Measurements from ENCODE around the gene DDX1. TPM values are rescaled to one million over a fixed set of nuclear protein-coding genes. Genes with fewer than 3 reads are reported as not detected.

DDX1 gene
- total RNA-seq, 1 experiment from 2014 or later, result 53.1 TPM

GRCh38 chr2:15645720-15646385 lies 54.2 kb downstream of the DDX1 start:
- DNase-seq (ENCODE audit: low spot score), result no peak

- no peak for DNase-seq (ENCODE audit: low spot score)
Measured at GRCh38 chr2:15646661-15647060, 55.0 kb downstream of the DDX1 start.

- DNase-seq (ENCODE audit: low spot score), result no peak
Measured at GRCh38 chr2:15647622-15648590, 56.2 kb downstream of the DDX1 start.

GRCh38 chr2:15648593-15649525 lies 57.2 kb downstream of the DDX1 start:
- no peak for DNase-seq (ENCODE audit: low spot score)

- no peak for DNase-seq (ENCODE audit: low spot score)
Measured at GRCh38 chr2:15649561-15650255, 58.0 kb downstream of the DDX1 start.

GRCh38 chr2:15650616-15651366 lies 59.1 kb downstream of the DDX1 start:
- DNase-seq (ENCODE audit: low spot score), result no peak

GRCh38 chr2:15651367-15651727 lies 59.7 kb downstream of the DDX1 start:
- no peak for DNase-seq (ENCODE audit: low spot score)

GRCh38 chr2:15652252-15652651 lies 60.6 kb downstream of the DDX1 start:
- DNase-seq (ENCODE audit: low spot score), result no peak

- DNase-seq (ENCODE audit: low spot score), result no peak
Measured at GRCh38 chr2:15652801-15653200, 61.1 kb downstream of the DDX1 start.

GRCh38 chr2:15653806-15654726 lies 62.4 kb downstream of the DDX1 start:
- DNase-seq (ENCODE audit: low spot score), result no peak

GRCh38 chr2:15654727-15655073 lies 63.0 kb downstream of the DDX1 start:
- DNase-seq (ENCODE audit: low spot score), result no peak

GRCh38 chr2:15655123-15655887 lies 63.6 kb downstream of the DDX1 start:
- no peak for DNase-seq (ENCODE audit: low spot score)

GRCh38 chr2:15656090-15656489 lies 64.4 kb downstream of the DDX1 start:
- DNase-seq (ENCODE audit: low spot score), result no peak

- no peak for DNase-seq (ENCODE audit: low spot score)
Measured at GRCh38 chr2:15657759-15658158, 66.1 kb downstream of the DDX1 start.

- no peak for DNase-seq (ENCODE audit: low spot score)
Measured at GRCh38 chr2:15658911-15659310, 67.2 kb downstream of the DDX1 start.

- DNase-seq (ENCODE audit: low spot score), result no peak
Measured at GRCh38 chr2:15660491-15661294, 69.0 kb downstream of the DDX1 start.

- DNase-seq (ENCODE audit: low spot score), result no peak
Measured at GRCh38 chr2:15661295-15661569, 69.6 kb downstream of the DDX1 start.

GRCh38 chr2:15662026-15662425 lies 70.4 kb downstream of the DDX1 start:
- no peak for DNase-seq (ENCODE audit: low spot score)
